Esophagus squamous epithelium (tissue), 5 donors: ENCODE data around the gene RHO. TPM values are rescaled to one million over a fixed set of nuclear protein-coding genes. Genes with fewer than 3 reads are reported as not detected.

Experiments used
- DNase-seq: peaks from one replicate; lab custom pipeline; 2025; lab: John Stamatoyannopoulos, UW
- H3K27ac ChIP-seq, 4 donors: fragments of 200-600 bp; sonication (generic); one replicate each; pipeline ENCODE4 v1.5.1; 2016 to 2019; ENCODE audit warnings: mild to moderate bottlenecking in 1 of 4
- H3K27me3 ChIP-seq, 4 donors: fragments of 200-600 bp; sonication (generic); 1 replicate in 3 of 4; 2 replicates in 1 of 4; pipeline versions ENCODE4 v1.5.1 to v1.6.0; 2017 to 2021; ENCODE audit warnings: antibody characterized with exemption in 1 of 4
- H3K36me3 ChIP-seq, 3 donors: fragments of 200-600 bp; sonication (generic); one replicate each; pipeline ENCODE4 v1.5.1; 2016 to 2019
- H3K4me1 ChIP-seq, 3 donors: fragments of 200-600 bp; sonication (generic); one replicate each; pipeline ENCODE4 v1.5.1; 2017 to 2019
- H3K4me3 ChIP-seq, 4 donors: fragments of 200-600 bp; sonication (generic); 1 replicate in 3 of 4; 2 replicates in 1 of 4; pipeline ENCODE4 v1.5.1; 2016 to 2019; ENCODE audit warnings: mild to moderate bottlenecking in 2 of 4, moderate library complexity in 1 of 4
- H3K9me3 ChIP-seq, 3 donors: fragments of 200-600 bp; sonication (generic); one replicate each; pipeline ENCODE4 v1.5.1; 2016 to 2019
- CTCF ChIP-seq, 6 experiments: fragments of 450-650 bp in 4 of 6; fragments of 200-600 bp in 2 of 6; sonication (generic) in 2 of 6; IDR thresholded peaks; one replicate each; pipeline ENCODE4 v1.5.1; 2016 to 2019; ENCODE audit warnings: antibody characterized with exemption in 6 of 6, mild to moderate bottlenecking in 4 of 6, moderate library complexity in 4 of 6
- POLR2A ChIP-seq, 4 donors: fragments of 450-650 bp; IDR thresholded peaks; one replicate each; pipeline ENCODE4 v1.6.1; 2017; ENCODE audit warnings: antibody characterized with exemption in 4 of 4, mild to moderate bottlenecking in 4 of 4, moderate library complexity in 3 of 4
- WGBS, 2 donors: methylation state at CpG; one replicate each; pipeline ENCODE4 v1.1.5; 2018; 5-methylcytosine and 5-hydroxymethylcytosine counted together
- intact Hi-C: fragments of 100-400 bp; cut with DNase I; formaldehyde crosslinking; loops from one replicate; pipeline ENCODE4 v1.15.0; 2022
- total RNA-seq, 4 donors: library from RNA; depleted of rRNA; stranded (reverse); fragments of >200 nt; gene quantifications; one replicate each; pipeline ENCODE4 v1.1.0, GENCODE V29; 2016
- donor health status: DM: yes; HTN: yes; CAD: no.

Gene RHO
- total RNA-seq, 4 donors from 2014 or later = not detected

GRCh38 chr3:129517516-129517915 is 10.9 kb upstream of the RHO start:
- WGBS, 2 donors = 95 to 100% methylated on average over 4 of the region's 7 CpGs
- no peak overlapping the region for H3K4me3 ChIP-seq
- no peak overlapping the region for H3K27ac ChIP-seq
- H3K4me1 ChIP-seq = no peaks in the 10 kb centered on the region
- intact Hi-C loops = no loop called here
- DNase-seq = no peak
- peaks cover 0 to 68% (median 0%) of the 10 kb centered on the region in 3 donors for H3K36me3 ChIP-seq
- TF ChIP-seq CTCF (IDR thresholded peaks at IDR 0.05) (no peak), POLR2A (IDR thresholded peaks at IDR 0.05) (no peak)
- no peaks in the 10 kb centered on the region for H3K27me3 ChIP-seq
- no peaks in the 10 kb centered on the region for H3K9me3 ChIP-seq

GRCh38 chr3:129518038-129518561 is 10.3 kb upstream of the RHO start:
- Histone ChIP-seq H3K27me3 (no peaks in the 10 kb centered on the region), H3K36me3 (peaks cover 0 to 62% (median 0%) of the 10 kb centered on the region in 3 donors), H3K4me3 (no peak overlapping the region), H3K27ac (no peak overlapping the region), H3K4me1 (no peaks in the 10 kb centered on the region), H3K9me3 (no peaks in the 10 kb centered on the region)
- DNase-seq = no peak
- no peak for TF ChIP-seq POLR2A (IDR thresholded peaks at IDR 0.05)
- TF ChIP-seq CTCF (IDR thresholded peaks at IDR 0.05) = no peak
- 63 to 95% methylated on average over 3 to 5 of the region's 8 CpGs for WGBS, 2 donors
- intact Hi-C loops = no loop called here

GRCh38 chr3:129518581-129518980 is 9.9 kb upstream of the RHO start:
- H3K27ac ChIP-seq = no peak overlapping the region
- no peaks in the 10 kb centered on the region for H3K9me3 ChIP-seq
- no peak for TF ChIP-seq POLR2A (IDR thresholded peaks at IDR 0.05)
- TF ChIP-seq CTCF (IDR thresholded peaks at IDR 0.05) = no peak
- no peak for DNase-seq
- no peaks in the 10 kb centered on the region for H3K4me1 ChIP-seq
- no peak overlapping the region for H3K4me3 ChIP-seq
- peaks cover 0 to 57% (median 0%) of the 10 kb centered on the region in 3 donors for H3K36me3 ChIP-seq
- WGBS, 2 donors = 95% methylated on average over 7 of the region's 8 CpGs; no CpG with 5 or more reads in 1 of the 2 donors
- no peaks in the 10 kb centered on the region for H3K27me3 ChIP-seq
- intact Hi-C loops = no loop called here

- H3K9me3 ChIP-seq = no peaks in the 10 kb centered on the region
- 97 to 100% methylated on average over 3 to 8 of the region's 10 CpGs for WGBS, 2 donors
- H3K4me3 ChIP-seq = no peak overlapping the region
- TF ChIP-seq POLR2A (IDR thresholded peaks at IDR 0.05) (no peak), CTCF (IDR thresholded peaks at IDR 0.05) (no peak)
- intact Hi-C loops = no loop called here
- H3K36me3 ChIP-seq = peaks cover 0 to 49% (median 0%) of the 10 kb centered on the region in 3 donors
- no peak for DNase-seq
- no peak overlapping the region for H3K27ac ChIP-seq
- H3K27me3 ChIP-seq = no peaks in the 10 kb centered on the region
- no peaks in the 10 kb centered on the region for H3K4me1 ChIP-seq
Measured at GRCh38 chr3:129519449-129519848, 9.0 kb upstream of the RHO start.

GRCh38 chr3:129519896-129520715 is 8.3 kb upstream of the RHO start:
- Histone ChIP-seq H3K36me3 (peaks cover 0 to 42% (median 0%) of the 10 kb centered on the region in 3 donors), H3K4me1 (no peaks in the 10 kb centered on the region), H3K27ac (no peak overlapping the region), H3K27me3 (no peaks in the 10 kb centered on the region), H3K9me3 (no peaks in the 10 kb centered on the region), H3K4me3 (no peak overlapping the region)
- intact Hi-C loops = no loop called here
- no peak for DNase-seq
- TF ChIP-seq POLR2A (IDR thresholded peaks at IDR 0.05) (no peak), CTCF (IDR thresholded peaks at IDR 0.05) (no peak)
- WGBS, 2 donors = 85 to 88% methylated on average over 10 of the region's 15 CpGs
